GM21515 (cell line): ENCODE results near the gene KCNH2.

ENCODE experiments used
- ATAC-seq: cut with Tn5 transposase; IDR thresholded peaks from one replicate; pipeline ENCODE4 v1.9.1; 2021; ENCODE audit not compliant: unreplicated experiment

The KCNH2 gene

GRCh38 chr7:150939052-150939451, 39.1 kb downstream of the KCNH2 start:
- ATAC-seq = no peak

- no peak for ATAC-seq
These were observed 39.6 kb downstream of the KCNH2 start for GRCh38 chr7:150938566-150938965.

- ATAC-seq = no peak
These were observed 40.1 kb downstream of the KCNH2 start for GRCh38 chr7:150937848-150938561.

- ATAC-seq = no peak
These were observed 42.1 kb downstream of the KCNH2 start for GRCh38 chr7:150936018-150936417.

- ATAC-seq = no peak
These were observed 43.0 kb downstream of the KCNH2 start for GRCh38 chr7:150935149-150935548.

GRCh38 chr7:150934045-150934766, 43.9 kb downstream of the KCNH2 start:
- ATAC-seq = no peak

- ATAC-seq = no peak
These were observed 46.8 kb downstream of the KCNH2 start for GRCh38 chr7:150931199-150931869.

GRCh38 chr7:150928541-150928940, 49.6 kb downstream of the KCNH2 start:
- ATAC-seq = no peak

GRCh38 chr7:150927956-150928344, 50.2 kb downstream of the KCNH2 start:
- ATAC-seq = no peak

- ATAC-seq = no peak
These were observed 50.8 kb downstream of the KCNH2 start for GRCh38 chr7:150927157-150927955.

- ATAC-seq = no peak
These were observed 52.1 kb downstream of the KCNH2 start for GRCh38 chr7:150926066-150926465.

- no peak for ATAC-seq
These were observed 53.7 kb downstream of the KCNH2 start for GRCh38 chr7:150924369-150924781.

- ATAC-seq = no peak
These were observed 54.3 kb downstream of the KCNH2 start for GRCh38 chr7:150923802-150924201.

GRCh38 chr7:150923196-150923595, 54.9 kb downstream of the KCNH2 start:
- ATAC-seq = no peak

GRCh38 chr7:150919160-150919559, 59.0 kb downstream of the KCNH2 start:
- no peak for ATAC-seq

GRCh38 chr7:150918378-150918777, 59.7 kb downstream of the KCNH2 start:
- ATAC-seq = no peak

GRCh38 chr7:150917969-150918368, 60.2 kb downstream of the KCNH2 start:
- ATAC-seq = no peak

- no peak for ATAC-seq
These were observed 61.5 kb downstream of the KCNH2 start for GRCh38 chr7:150916670-150917069.

- ATAC-seq = no peak
These were observed 63.2 kb downstream of the KCNH2 start for GRCh38 chr7:150914966-150915365.

GRCh38 chr7:150914196-150914595, 63.9 kb downstream of the KCNH2 start:
- ATAC-seq = no peak

- no peak for ATAC-seq
These were observed 65.7 kb downstream of the KCNH2 start for GRCh38 chr7:150912427-150912826.
